Stimulated activated CD4-positive, alpha-beta T cell treated with anti-CD3 and anti-CD28 coated beads, TNF-alpha, amount 100 ng/mL, for 24 hours (primary cell): ENCODE measurements around the gene C5orf22.
"Not testable (repeated sequence)": the region's sequence is repeated elsewhere in the genome, so short reads cannot be mapped to it uniquely, and the experiment has no call there.

Experiments
- DNase-seq, 3 experiments: peaks; one replicate each; pipeline ENCODE4 v3.0.0-alpha.2; 2020; ENCODE audit warnings: low read depth in 3 of 3

The C5orf22 gene

GRCh38 chr5:31531888-31532547, at the start of gene C5orf22, which contains the start of gene DROSHA:
C5orf22 (plus strand) TSS chr5:31532301; CDS start chr5:31532393, 92 bp downstream.
DROSHA (minus strand) TSS chr5:31532093; CDS start chr5:31529059, 3,034 bp downstream.
- DNase-seq: peak; percentile 87 to 94 (median 88)

- no peak for DNase-seq
These were observed 46.5 kb upstream of the C5orf22 start for GRCh38 chr5:31485376-31486207.

GRCh38 chr5:31486441-31486840, 45.7 kb upstream of the C5orf22 start:
- DNase-seq: no peak

- DNase-seq: no peak
These were observed 44.6 kb upstream of the C5orf22 start for GRCh38 chr5:31487506-31487905.

GRCh38 chr5:31492869-31493268, 39.2 kb upstream of the C5orf22 start:
- DNase-seq: no peak

- DNase-seq: no peak
These were observed 36.8 kb upstream of the C5orf22 start for GRCh38 chr5:31495336-31495735.

- DNase-seq: no peak
These were observed 35.8 kb upstream of the C5orf22 start for GRCh38 chr5:31496301-31496700.

- no peak for DNase-seq
These were observed 35.2 kb upstream of the C5orf22 start for GRCh38 chr5:31496891-31497290.

GRCh38 chr5:31500256-31500655, 31.8 kb upstream of the C5orf22 start:
- no peak for DNase-seq

GRCh38 chr5:31502506-31502905, 29.6 kb upstream of the C5orf22 start:
- DNase-seq: no peak

GRCh38 chr5:31504529-31504928, 27.6 kb upstream of the C5orf22 start:
- no peak for DNase-seq

- no peak for DNase-seq
These were observed 20.8 kb upstream of the C5orf22 start for GRCh38 chr5:31511305-31511704.

GRCh38 chr5:31516802-31517201, 15.3 kb upstream of the C5orf22 start:
- no peak for DNase-seq

GRCh38 chr5:31523041-31523440, 9.1 kb upstream of the C5orf22 start:
- no peak for DNase-seq

- no peak for DNase-seq
These were observed 1.4 kb upstream of the C5orf22 start for GRCh38 chr5:31530541-31531265.

- DNase-seq: no peak
These were observed 586 bp upstream of the C5orf22 start for GRCh38 chr5:31531543-31531887.

- DNase-seq: no peak
These were observed 2.5 kb downstream of the C5orf22 start for GRCh38 chr5:31534527-31535046.

- no peak for DNase-seq
These were observed 4.8 kb downstream of the C5orf22 start for GRCh38 chr5:31536873-31537272.

- DNase-seq: no peak
These were observed 5.2 kb downstream of the C5orf22 start for GRCh38 chr5:31537349-31537748.

- DNase-seq: no peak
These were observed 5.8 kb downstream of the C5orf22 start for GRCh38 chr5:31537851-31538250.

- DNase-seq: not testable (repeated sequence)
These were observed 17.0 kb downstream of the C5orf22 start for GRCh38 chr5:31549114-31549513.

- DNase-seq: no peak
These were observed 19.8 kb downstream of the C5orf22 start for GRCh38 chr5:31551878-31552277.
